IMR-90 (cell line): ENCODE measurements around the gene NOXA1. TPM values are rescaled to one million over a fixed set of nuclear protein-coding genes. Genes with fewer than 3 reads are reported as not detected.

Source experiments
- ATAC-seq: fragments of 200-7000 bp; cut with Tn5 transposase; 2 replicates; pipeline ENCODE4 v1.9.1; 2020; ENCODE audit warnings: low read depth, mild to moderate bottlenecking, moderate library complexity
- BruUV-seq: library from RNA; stranded (reverse); fragments of 400-500 nt; replicated peaks from 2 replicates; lab custom pipeline; 2021; lab: Mats Ljungman, UMichigan
- CTCF ChIA-PET: fragments of 300-600 bp; formaldehyde crosslinking; extraction: SDS; loops from one replicate; lab custom pipeline; 2021; ENCODE audit warnings: antibody characterized with exemption; lab: Yijun Ruan, JAX
- POLR2A ChIA-PET: fragments of 300-600 bp; sonication (Branson Sonifier 250); formaldehyde crosslinking; loops from one replicate; lab custom pipeline; 2022; ENCODE audit warnings: antibody characterized with exemption; ENCODE audit not compliant: unreplicated experiment; lab: Charles Lee
- DNase-seq: peaks from one replicate; pipeline ENCODE4 v3.0.0; 2013
- H2AFZ ChIP-seq: replicated peaks from 2 replicates; pipeline ENCODE3; 2013; ENCODE audit warnings: low read length, mild to moderate bottlenecking; ENCODE audit not compliant: poor library complexity
- H2AK5ac ChIP-seq: 2 replicates; pipeline ENCODE4 v1.6.1; 2013; ENCODE audit warnings: low read depth, low read length, inconsistent platforms
- H2AK9ac ChIP-seq: replicated peaks from 2 replicates; pipeline ENCODE3; 2013; ENCODE audit warnings: mild to moderate bottlenecking, low read depth, low read length, moderate library complexity; ENCODE audit not compliant: poor library complexity
- H2BK120ac ChIP-seq: 2 replicates; pipeline ENCODE4 v1.6.1; 2013; ENCODE audit warnings: low read depth, low read length, inconsistent platforms
- H2BK15ac ChIP-seq: 3 replicates; pipeline ENCODE4 v1.6.1; 2013; ENCODE audit warnings: low read depth, low read length, inconsistent platforms
- H2BK20ac ChIP-seq: 2 replicates; pipeline ENCODE4 v1.6.1; 2013; ENCODE audit warnings: low read depth, mild to moderate bottlenecking, inconsistent platforms, low read length, moderate library complexity
- H2BK5ac ChIP-seq: 2 replicates; pipeline ENCODE4 v1.6.1; 2013; ENCODE audit warnings: mild to moderate bottlenecking, low read depth, low read length, inconsistent platforms; ENCODE audit not compliant: poor library complexity, severe bottlenecking
- H3K14ac ChIP-seq: replicated peaks from 2 replicates; pipeline ENCODE4 v1.6.1; 2013; ENCODE audit warnings: low read depth, low read length, inconsistent platforms
- H3K18ac ChIP-seq: 2 replicates; pipeline ENCODE4 v1.6.1; 2013; ENCODE audit warnings: low read depth, low read length, control low read depth
- H3K23ac ChIP-seq: 2 replicates; pipeline ENCODE4 v1.6.1; 2013; ENCODE audit warnings: low read depth, low read length, inconsistent platforms
- H3K27ac ChIP-seq: 2 replicates; pipeline ENCODE4 v1.5.1; 2013; ENCODE audit warnings: mild to moderate bottlenecking, control low read depth, low read length; ENCODE audit not compliant: insufficient read depth
- H3K27me3 ChIP-seq: 2 replicates; pipeline ENCODE4 v1.6.1; 2013; ENCODE audit warnings: low read length; ENCODE audit not compliant: control insufficient read depth, insufficient read depth
- H3K36me3 ChIP-seq: 2 replicates; pipeline ENCODE4 v1.6.1; 2013; ENCODE audit warnings: low read length, mixed read lengths; ENCODE audit not compliant: control insufficient read depth, insufficient read depth
- H3K4ac ChIP-seq: 2 replicates; pipeline ENCODE4 v1.6.1; 2013; ENCODE audit warnings: low read depth, low read length, inconsistent platforms
- H3K4me1 ChIP-seq: 2 replicates; pipeline ENCODE4 v1.6.1; 2013; ENCODE audit warnings: low read length, mixed read lengths; ENCODE audit not compliant: control insufficient read depth, insufficient read depth
- H3K4me2 ChIP-seq: 2 replicates; pipeline ENCODE4 v1.6.1; 2013; ENCODE audit warnings: low read depth, mild to moderate bottlenecking, control low read depth, low read length, moderate library complexity
- H3K4me3 ChIP-seq: 2 replicates; pipeline ENCODE4 v1.5.1; 2013; ENCODE audit warnings: low read depth, mild to moderate bottlenecking, control low read depth, low read length, moderate library complexity; ENCODE audit not compliant: insufficient read depth
- H3K56ac ChIP-seq: 2 replicates; pipeline ENCODE4 v1.6.1; 2013; ENCODE audit warnings: low read length, inconsistent platforms; ENCODE audit not compliant: insufficient read depth; ENCODE audit errors: extremely low read depth
- H3K79me1 ChIP-seq, 2 experiments: 2 replicates each; pipeline ENCODE4 v1.6.1; 2013; ENCODE audit warnings: low read length in 2 of 2, inconsistent platforms in 1 of 2, low read depth in 1 of 2
- H3K9ac ChIP-seq: 2 replicates; pipeline ENCODE4 v1.6.1; 2013; ENCODE audit warnings: low read depth, low read length, control low read depth
- H3K9me1 ChIP-seq: 2 replicates; pipeline ENCODE4 v1.6.1; 2013; ENCODE audit warnings: low read length, inconsistent platforms; ENCODE audit not compliant: insufficient read depth
- H3K9me3 ChIP-seq: 2 replicates; pipeline ENCODE4 v1.6.1; 2013; ENCODE audit warnings: low read length; ENCODE audit not compliant: control insufficient read depth, insufficient read depth
- H4K20me1 ChIP-seq: 2 replicates; pipeline ENCODE4 v1.6.1; 2013; ENCODE audit warnings: low read length, inconsistent platforms; ENCODE audit not compliant: insufficient read depth
- H4K5ac ChIP-seq: 2 replicates; pipeline ENCODE4 v1.6.1; 2013; ENCODE audit warnings: mild to moderate bottlenecking, low read depth, low read length, control low read depth
- H4K8ac ChIP-seq, 2 experiments: 2 replicates each; pipeline ENCODE4 v1.6.1; 2013; ENCODE audit warnings: low read depth in 2 of 2, low read length in 2 of 2, control low read depth in 1 of 2, inconsistent platforms in 1 of 2
- H4K91ac ChIP-seq: 2 replicates; pipeline ENCODE4 v1.6.1; 2013; ENCODE audit warnings: low read depth, low read length, inconsistent platforms; ENCODE audit not compliant: insufficient read depth
- BHLHE40 ChIP-seq: fragments of 150-350 bp; IDR thresholded peaks from 2 replicates; pipeline ENCODE4 v1.6.1; 2016; ENCODE audit warnings: mild to moderate bottlenecking, low read depth, low read length
- CEBPB ChIP-seq: IDR thresholded peaks from 2 replicates; pipeline ENCODE4 v1.6.1; 2012; ENCODE audit warnings: low read depth, low read length, improper control_type of control experiment
- CHD1 ChIP-seq: IDR thresholded peaks from 2 replicates; pipeline ENCODE4 v1.6.1; 2012; ENCODE audit warnings: low read depth, low read length, improper control_type of control experiment
- CTCF ChIP-seq: conservative IDR thresholded peaks from 2 replicates; pipeline ENCODE4 v1.5.1; 2012; ENCODE audit warnings: mild to moderate bottlenecking, low read depth, low read length, improper control_type of control experiment
- ELK1 ChIP-seq: fragments of 150-350 bp; IDR thresholded peaks from 2 replicates; pipeline ENCODE4 v1.6.1; 2016; ENCODE audit warnings: low read depth, mild to moderate bottlenecking, low read length, moderate library complexity, borderline replicate concordance
- MAZ ChIP-seq: IDR thresholded peaks from 2 replicates; pipeline ENCODE4 v1.6.1; 2012; ENCODE audit warnings: low read depth, mild to moderate bottlenecking, low read length, improper control_type of control experiment, moderate library complexity, borderline replicate concordance
- NFE2L2 ChIP-seq: fragments of 150-350 bp; IDR thresholded peaks from 2 replicates; pipeline ENCODE4 v1.6.1; 2016; ENCODE audit warnings: low read depth, mild to moderate bottlenecking, low read length
- RAD21 ChIP-seq: IDR thresholded peaks from 2 replicates; pipeline ENCODE4 v1.6.1; 2012; ENCODE audit warnings: low read length, improper control_type of control experiment
- RCOR1 ChIP-seq: IDR thresholded peaks from 2 replicates; pipeline ENCODE4 v1.6.1; 2012; ENCODE audit warnings: mild to moderate bottlenecking, low read length, improper control_type of control experiment; ENCODE audit not compliant: insufficient replicate concordance
- RFX5 ChIP-seq: IDR thresholded peaks from 2 replicates; pipeline ENCODE4 v1.8.0; 2012; ENCODE audit warnings: low read depth, mild to moderate bottlenecking, low read length, moderate library complexity
- WGBS, 2 experiments: methylation state at CpG; one replicate each; pipeline versions ENCODE4 v1.1.5 to v1.1.7; 2013; ENCODE audit warnings: missing lambda C conversion rate in 2 of 2; ENCODE audit not compliant: insufficient read length in 1 of 2; ENCODE audit errors: extremely low coverage in 2 of 2; 5-methylcytosine and 5-hydroxymethylcytosine counted together
- dilution Hi-C: fragments of 300-500 bp; cut with HindIII; formaldehyde crosslinking; loops from one replicate; pipeline ENCODE4 v1.14.3; 2018; ENCODE audit warnings: low sequenced_read_pairs; ENCODE audit not compliant: unreplicated experiment
- in situ Hi-C: fragments of 300-500 bp; cut with MboI; formaldehyde crosslinking; loops from 3 replicates; pipeline ENCODE4 v1.14.3; 2019; ENCODE audit warnings: low sequenced_read_pairs, inconsistent platforms, mixed read lengths
- intact Hi-C: fragments of 100-400 bp; cut with micrococcal nuclease; formaldehyde crosslinking; loops from 2 replicates; pipeline ENCODE4 v1.10.0; 2022
- polyA plus RNA-seq, 3 experiments: library from polyadenylated mRNA; depleted of rRNA; stranded (reverse); fragments of >200 nt; gene quantifications; 2 replicates each; pipeline ENCODE4 v1.2.3, GENCODE V29; 2012; ENCODE audit warnings: low replicate concordance in 1 of 3
- total RNA-seq: library from RNA; depleted of rRNA; stranded (reverse); fragments of >200 nt; gene quantifications from 2 replicates; pipeline ENCODE4 v1.2.3, GENCODE V29; 2012

NOXA1 gene
- total and polyA plus RNA-seq, 2 of the 4 experiments (the other 2 are of a cell fraction): 0.17 TPM; not detected in 1

GRCh38 chr9:137417161-137418021 lies 5.8 kb upstream of the NOXA1 start (continued):
- no peak for TF ChIP-seq CEBPB

DNA sequence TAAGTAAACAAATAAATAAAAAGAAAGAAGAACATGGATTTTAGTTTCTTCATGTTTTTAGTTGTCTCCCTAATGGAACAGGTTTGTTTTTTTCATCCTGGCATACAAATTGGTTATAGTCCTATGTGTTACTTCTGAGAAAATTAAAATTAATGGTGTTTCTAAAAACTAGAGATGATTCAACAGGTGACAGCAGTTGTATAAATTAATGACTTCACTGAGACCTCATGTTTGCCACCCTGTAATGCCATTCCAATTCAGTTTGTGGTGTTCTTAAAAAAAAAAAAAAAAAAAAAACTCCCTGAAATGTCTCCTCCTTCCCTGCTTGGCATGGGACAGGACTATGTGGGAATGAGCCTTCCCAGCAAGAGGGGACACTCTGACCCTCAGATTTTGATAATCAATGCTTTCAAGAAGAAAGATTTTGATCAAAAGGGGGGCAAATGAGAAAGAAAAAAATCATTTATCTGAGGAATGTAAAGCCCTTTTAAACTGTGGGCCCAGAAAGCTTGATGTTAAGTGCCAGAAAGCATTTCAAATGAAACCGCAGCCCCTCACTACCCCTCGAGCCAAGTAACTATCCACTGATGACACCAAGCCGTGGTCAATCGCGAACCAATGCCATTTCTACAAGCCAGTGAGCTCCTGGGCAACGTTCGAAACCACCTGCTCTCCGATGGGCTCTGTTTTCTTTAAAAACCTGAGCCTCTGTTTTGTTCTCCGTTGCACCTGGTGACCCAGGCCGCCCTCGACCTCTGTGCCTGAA lies 1.2 kb upstream of the NOXA1 start:
- POLR2A ChIA-PET: no interaction called here
- Histone ChIP-seq H3K79me1 (peaks cover 16 to 24% of the 10 kb centered on the region in 2 experiments), H3K14ac (peak overlapping the region; percentile 59), H4K5ac (peak overlapping the region; percentile 92), H4K8ac (peak overlapping the region; percentile 71 to 95), H3K4me2 (peak overlapping the region; percentile 98), H2BK15ac (no peak overlapping the region; the same call in 2 of the 3 replicates), H3K56ac (peak overlapping the region; percentile 20; the same call in 1 of the 2 replicates), H3K9me1 (no peaks in the 10 kb centered on the region), H4K91ac (peak overlapping the region; percentile 66; the same call in 1 of the 2 replicates), H3K27ac (peak overlapping the region; percentile 16; the same call in 1 of the 2 replicates), H2BK20ac (no peak overlapping the region), H3K23ac (peak overlapping the region; percentile 50), H3K27me3 (no peaks in the 10 kb centered on the region; the same call in 1 of the 2 replicates), H2AK5ac (peak overlapping the region; percentile 10; the same call in 1 of the 2 replicates), H3K9ac (peak overlapping the region; percentile 85), H2BK120ac (no peak overlapping the region), H2AFZ (peak overlapping the region; percentile 98), H2AK9ac (peak overlapping the region; percentile 93), H3K36me3 (peaks cover 3% of the 10 kb centered on the region; the same call in 1 of the 2 replicates), H2BK5ac (peak overlapping the region; percentile 28), H3K18ac (peak overlapping the region; percentile 10; the same call in 1 of the 2 replicates), H3K4ac (peak overlapping the region; percentile 76), H4K20me1 (no peaks in the 10 kb centered on the region), H3K4me1 (peaks cover 5% of the 10 kb centered on the region; the same call in 1 of the 2 replicates), H3K4me3 (peak overlapping the region; percentile 79), H3K9me3 (no peaks in the 10 kb centered on the region)
- WGBS, 2 experiments: 0% methylated on average over 9 of the region's 11 CpGs; no CpG with 5 or more reads in 1 of the 2 experiments
- CTCF ChIA-PET: interaction anchor here (1.0 kb wide), 1 partner anchor 113 kb away, joined by 3 read pairs; no protein-coding TSS in a partner anchor
- DNase-seq (no peak), ATAC-seq (no peak)
- no TSS peak for BruUV-seq
- intact Hi-C loops: no loop called here
- dilution Hi-C loops: no loop called here
- in situ Hi-C loops: no loop called here
- TF ChIP-seq RAD21 (no peak), NFE2L2 (no peak), BHLHE40 (no peak), RCOR1 (no peak), CTCF (no peak), RFX5 (no peak), ELK1 (no peak), CHD1 (no peak), MAZ (no peak)
